T-cell (primary cell): ENCODE results near the gene SPOCD1. TPM values are rescaled to one million over a fixed set of nuclear protein-coding genes. Genes with fewer than 3 reads are reported as not detected.

Source experiments
- ATAC-seq, 4 experiments: fragments of 200-7000 bp in 3 of 4; fragments of 150-1000 bp in 1 of 4; cut with Tn5 transposase; replicated peaks in 1 of 4; 1 replicate in 3 of 4; 2 replicates in 1 of 4; pipeline ENCODE4 v1.10.0; 2021; ENCODE audit warnings: moderate library complexity in 3 of 4, mild to moderate bottlenecking in 2 of 4, moderate number of reproducible peaks in 1 of 4
- CTCF ChIA-PET, 2 donors: fragments of 300-600 bp; sonication (Branson Sonifier 250); formaldehyde crosslinking; loops; one replicate each; lab custom pipeline; 2022; ENCODE audit warnings: antibody characterized with exemption in 2 of 2; lab: Charles Lee
- POLR2A ChIA-PET, 2 donors: fragments of 300-600 bp; sonication (Branson Sonifier 250); formaldehyde crosslinking; loops; one replicate each; lab custom pipeline; 2022; ENCODE audit warnings: antibody characterized with exemption in 2 of 2; lab: Charles Lee
- DNase-seq, 35 experiments: peaks; one replicate each; pipeline versions ENCODE4 v3.0.0 to v3.0.0-alpha.2; 2013 to 2023
- H3K27ac ChIP-seq: one replicate; pipeline ENCODE4 v1.5.1; 2013; ENCODE audit warnings: low read length
- H3K27me3 ChIP-seq, 2 experiments: replicated peaks in 1 of 2; 1 replicate in 1 of 2; 2 replicates in 1 of 2; pipeline versions ENCODE4 v1.6.1 to v1.7.0; 2013; ENCODE audit warnings: low read length in 1 of 2, mixed read lengths in 1 of 2; ENCODE audit not compliant: control insufficient read depth in 2 of 2, insufficient read depth in 2 of 2; ENCODE audit errors: extremely low read depth in 1 of 2
- H3K36me3 ChIP-seq, 2 donors: 1 replicate in 1 of 2; 2 replicates in 1 of 2; pipeline versions ENCODE4 v1.6.1 to v1.7.0; 2013; ENCODE audit warnings: low read length in 1 of 2; ENCODE audit not compliant: control insufficient read depth in 2 of 2, insufficient read depth in 1 of 2; ENCODE audit errors: extremely low read depth in 1 of 2
- H3K4me1 ChIP-seq, 2 experiments: 1 replicate in 1 of 2; 2 replicates in 1 of 2; pipeline versions ENCODE4 v1.6.1 to v1.7.0; 2013; ENCODE audit warnings: low read length in 2 of 2, mixed read lengths in 1 of 2; ENCODE audit not compliant: insufficient read depth in 2 of 2, control insufficient read depth in 1 of 2; ENCODE audit errors: extremely low read depth in 1 of 2
- H3K4me3 ChIP-seq, 2 donors: 1 replicate in 1 of 2; 2 replicates in 1 of 2; pipeline versions ENCODE4 v1.5.1 to v1.7.0; 2013; ENCODE audit warnings: mild to moderate bottlenecking in 2 of 2, low read length in 1 of 2, moderate library complexity in 1 of 2; ENCODE audit not compliant: control insufficient read depth in 1 of 2; ENCODE audit errors: extremely low read depth in 1 of 2
- H3K9me3 ChIP-seq: 2 replicates; pipeline ENCODE4 v1.7.0; 2013
- H3K27ac Mint-ChIP-seq, 2 donors: one replicate each; pipeline ENCODE4 v1.8.0; 2020 to 2021; ENCODE audit warnings: mild to moderate bottlenecking in 2 of 2, mixed read lengths in 2 of 2
- H3K27me3 Mint-ChIP-seq, 2 donors: one replicate each; pipeline ENCODE4 v1.8.0; 2021 to 2022; ENCODE audit warnings: mixed read lengths in 2 of 2
- H3K36me3 Mint-ChIP-seq: one replicate; pipeline ENCODE4 v1.8.0; 2021; ENCODE audit warnings: mixed read lengths
- H3K4me1 Mint-ChIP-seq, 3 donors: one replicate each; pipeline ENCODE4 v1.8.0; 2020 to 2022; ENCODE audit warnings: mixed read lengths in 3 of 3, mild to moderate bottlenecking in 1 of 3
- H3K4me3 Mint-ChIP-seq, 3 donors: one replicate each; pipeline ENCODE4 v1.8.0; 2020 to 2022; ENCODE audit warnings: mild to moderate bottlenecking in 3 of 3, mixed read lengths in 3 of 3, moderate library complexity in 3 of 3
- H3K9me3 Mint-ChIP-seq, 3 donors: one replicate each; pipeline ENCODE4 v1.8.0; 2020 to 2022; ENCODE audit warnings: mixed read lengths in 3 of 3
- WGBS: methylation state at CpG from one replicate; pipeline ENCODE4 v1.1.5; 2013; ENCODE audit warnings: missing lambda C conversion rate; ENCODE audit not compliant: insufficient coverage; 5-methylcytosine and 5-hydroxymethylcytosine counted together
- total RNA-seq, 35 experiments: library from RNA in 6 of 35; stranded (reverse) in 6 of 35; fragments of 120-200 nt in 1 of 35; gene quantifications; one replicate each; pipeline versions ENCODE4 v1.2.1 to v1.2.4 and lab custom pipeline; 2013 to 2026

SPOCD1 gene
- total RNA-seq, 5 donors from 2014 or later (not counting 1 experiment from before 2014, with no cell fraction given), result not detected

GRCh38 chr1:31764312-31765040, 51.3 kb downstream of the SPOCD1 start, which contains the start of gene ADGRB2:
ADGRB2 (minus strand) TSS chr1:31764340; CDS start chr1:31757221, 7,119 bp downstream.
- Histone ChIP-seq H3K27me3 (peaks cover 0 to 41% of the 10 kb centered on the region in 2 experiments), H3K4me3 (peak within 1 kb of the TSS; percentile 37 to 55), H3K4me1 (peaks cover 10 to 46% of the 10 kb centered on the region in 2 experiments), H3K27ac (no peak within 1 kb of the TSS), H3K36me3 (no peaks in the 10 kb centered on the region), H3K9me3 (no peaks in the 10 kb centered on the region)
- ATAC-seq (peak; percentile 21 to 43 (median 33)), DNase-seq (peak in 15 of 35 experiments; percentile 11 to 56 (median 26))
- Mint-ChIP-seq H3K27me3 (peaks cover 0 to 5% of the 10 kb centered on the region in 2 donors), H3K4me3 (peak within 1 kb of the TSS; percentile 75 to 86 (median 82)), H3K36me3 (no peaks in the 10 kb centered on the region), H3K27ac (no peak within 1 kb of the TSS), H3K4me1 (peaks cover 8 to 48% (median 32%) of the 10 kb centered on the region in 3 donors), H3K9me3 (no peaks in the 10 kb centered on the region)
- ChIA-PET CTCF (interaction anchor here in 1 of 2 donors (0.6 kb wide), 1 partner anchor 308 kb away, joined by 8 read pairs; the partner anchor contains the start of gene TMEM39B), POLR2A (no interaction called here)
- WGBS, result 9% methylated on average over 59 of the region's 59 CpGs

- H3K27ac ChIP-seq, result no peak overlapping the region
- H3K4me3 ChIP-seq, result peak overlapping the region in 1 of 2 donors; percentile 37
- under 1% methylated on average over 83 of the region's 93 CpGs for WGBS
- H3K4me1 ChIP-seq, result peaks cover 10 to 46% of the 10 kb centered on the region in 2 experiments
- peaks cover 6 to 41% (median 25%) of the 10 kb centered on the region in 3 donors for H3K4me1 Mint-ChIP-seq
- no peak overlapping the region for H3K27ac Mint-ChIP-seq
- no peaks in the 10 kb centered on the region for H3K9me3 ChIP-seq
- ATAC-seq, result peak; percentile 17 to 25 (median 20)
- CTCF ChIA-PET, result interaction anchor here in 1 of 2 donors (0.6 to 4.0 kb wide), 2 partner anchors 25 to 309 kb away, joined by 8 to 24 read pairs; partner anchors contain the start of gene TMEM39B
- peaks cover 0 to 5% of the 10 kb centered on the region in 2 donors for H3K27me3 Mint-ChIP-seq
- peak in 3 of 35 experiments; percentile 16 to 55 (median 27) for DNase-seq
- no peaks in the 10 kb centered on the region for H3K9me3 Mint-ChIP-seq
- POLR2A ChIA-PET, result no interaction called here
- peaks cover 0 to 41% of the 10 kb centered on the region in 2 experiments for H3K27me3 ChIP-seq
- H3K36me3 ChIP-seq, result no peaks in the 10 kb centered on the region
- peak overlapping the region; percentile 64 to 86 (median 76) for H3K4me3 Mint-ChIP-seq
- H3K36me3 Mint-ChIP-seq, result no peaks in the 10 kb centered on the region
Observed at GRCh38 chr1:31763671-31764311, 52.0 kb downstream of the SPOCD1 start.

GRCh38 chr1:31762726-31763670, 52.8 kb downstream of the SPOCD1 start:
- DNase-seq (peak in 34 of 35 experiments; percentile 10 to 84 (median 56)), ATAC-seq (peak; percentile 35 to 59 (median 41))
- H3K4me1 ChIP-seq, result peaks cover 10 to 46% of the 10 kb centered on the region in 2 experiments
- Mint-ChIP-seq H3K4me1 (peaks cover 6 to 37% (median 24%) of the 10 kb centered on the region in 3 donors), H3K27ac (no peak overlapping the region), H3K27me3 (peaks cover 0 to 5% of the 10 kb centered on the region in 2 donors), H3K9me3 (no peaks in the 10 kb centered on the region), H3K36me3 (no peaks in the 10 kb centered on the region), H3K4me3 (peak overlapping the region; percentile 64 to 86 (median 76))
- peak overlapping the region; percentile 37 to 52 for H3K4me3 ChIP-seq
- no peaks in the 10 kb centered on the region for H3K36me3 ChIP-seq
- H3K27me3 ChIP-seq, result peaks cover 0 to 41% of the 10 kb centered on the region in 2 experiments
- WGBS, result 1% methylated on average over 53 of the region's 60 CpGs
- H3K27ac ChIP-seq, result no peak overlapping the region
- CTCF ChIA-PET, result interaction anchor here (0.5 to 4.0 kb wide), 7 partner anchors 25 to 955 kb away, joined by 3 to 24 read pairs (median 4); no protein-coding TSS in a partner anchor
- no peaks in the 10 kb centered on the region for H3K9me3 ChIP-seq
- POLR2A ChIA-PET, result interaction anchor here in 1 of 2 donors (0.6 kb wide), 2 partner anchors 177 to 333 kb away, joined by 4 to 6 read pairs; no protein-coding TSS in a partner anchor

- Mint-ChIP-seq H3K27ac (no peak overlapping the region), H3K27me3 (peaks cover 0 to 5% of the 10 kb centered on the region in 2 donors)
- H3K4me3 ChIP-seq, result no peak overlapping the region
Observed at GRCh38 chr1:31762323-31762722, 53.5 kb downstream of the SPOCD1 start.

GRCh38 chr1:31761883-31762282, 53.9 kb downstream of the SPOCD1 start:
- Histone ChIP-seq H3K27me3 (peaks cover 0 to 41% of the 10 kb centered on the region in 2 experiments), H3K4me3 (no peak overlapping the region), H3K36me3 (no peaks in the 10 kb centered on the region), H3K9me3 (no peaks in the 10 kb centered on the region), H3K4me1 (peaks cover 10 to 46% of the 10 kb centered on the region in 2 experiments), H3K27ac (no peak overlapping the region)
- DNase-seq, result no peak
- Mint-ChIP-seq H3K4me1 (peaks cover 6 to 37% (median 24%) of the 10 kb centered on the region in 3 donors), H3K36me3 (no peaks in the 10 kb centered on the region), H3K4me3 (peak overlapping the region in 2 of 3 donors; percentile 41 to 86), H3K27ac (no peak overlapping the region), H3K9me3 (no peaks in the 10 kb centered on the region), H3K27me3 (peaks cover 0 to 5% of the 10 kb centered on the region in 2 donors)
- ChIA-PET POLR2A (interaction anchor here in 1 of 2 donors (0.7 kb wide), 1 partner anchor 17 kb away, joined by 3 read pairs; no protein-coding TSS in a partner anchor), CTCF (interaction anchor here (0.5 to 4.0 kb wide), 9 partner anchors 11 to 556 kb away, joined by 3 to 24 read pairs (median 3); partner anchors contain the start of gene PEF1 (in 1 of the 2))
- no peak for ATAC-seq
- no CpG with 5 or more reads among the region's 6 CpGs for WGBS

More at GRCh38 chr1:31762323-31762722, 53.5 kb downstream of the SPOCD1 start:
- ChIA-PET CTCF (interaction anchor here (0.5 to 4.0 kb wide), 5 partner anchors 26 to 201 kb away, joined by 3 to 24 read pairs (median 4); no protein-coding TSS in a partner anchor), POLR2A (interaction anchor here in 1 of 2 donors (0.6 kb wide), 1 partner anchor 178 kb away, joined by 4 read pairs; no protein-coding TSS in a partner anchor)
- ATAC-seq, result no peak
- Mint-ChIP-seq H3K36me3 (no peaks in the 10 kb centered on the region), H3K4me3 (peak overlapping the region in 2 of 3 donors; percentile 28 to 86), H3K9me3 (no peaks in the 10 kb centered on the region), H3K4me1 (peaks cover 6 to 37% (median 24%) of the 10 kb centered on the region in 3 donors)
- peaks cover 10 to 46% of the 10 kb centered on the region in 2 experiments for H3K4me1 ChIP-seq
- 44% methylated on average over 6 of the region's 7 CpGs for WGBS
- H3K9me3 ChIP-seq, result no peaks in the 10 kb centered on the region
- H3K27me3 ChIP-seq, result peaks cover 0 to 41% of the 10 kb centered on the region in 2 experiments
- DNase-seq, result no peak
- no peak overlapping the region for H3K27ac ChIP-seq
- no peaks in the 10 kb centered on the region for H3K36me3 ChIP-seq
